ENCODE results near the gene TCN2. TPM values are rescaled to one million over a fixed set of nuclear protein-coding genes. Genes with fewer than 3 reads are reported as not detected.

TCN2 gene
- total RNA-seq, 1 donor from 2014 or later = 4.1 TPM

GRCh38 chr22:30603801-30604200, 3.2 kb upstream of the TCN2 start:
- H3K4me1 Mint-ChIP-seq (ENCODE audit: low read depth, unreplicated experiment) = peaks cover 8% of the 10 kb centered on the region
- peaks cover 2% of the 10 kb centered on the region for H3K27me3 Mint-ChIP-seq (ENCODE audit: unreplicated experiment)
- no peak for DNase-seq
- no peak for TF ChIP-seq CTCF (IDR thresholded peaks at IDR 0.05; ENCODE audit: partially characterized antibody, unreplicated experiment)
- H3K27ac Mint-ChIP-seq (ENCODE audit: unreplicated experiment) = no peak overlapping the region
- no peak overlapping the region for H3K4me3 Mint-ChIP-seq (ENCODE audit: unreplicated experiment)
- H3K9me3 Mint-ChIP-seq (ENCODE audit: unreplicated experiment) = peaks cover 5% of the 10 kb centered on the region
- H3K36me3 Mint-ChIP-seq (ENCODE audit: unreplicated experiment) = no peaks in the 10 kb centered on the region

- H3K27me3 Mint-ChIP-seq (ENCODE audit: unreplicated experiment) = peaks cover 2% of the 10 kb centered on the region
- DNase-seq = no peak
- H3K4me3 Mint-ChIP-seq (ENCODE audit: unreplicated experiment) = no peak overlapping the region
- H3K9me3 Mint-ChIP-seq (ENCODE audit: unreplicated experiment) = peaks cover 5% of the 10 kb centered on the region
- H3K36me3 Mint-ChIP-seq (ENCODE audit: unreplicated experiment) = no peaks in the 10 kb centered on the region
- no peak overlapping the region for H3K27ac Mint-ChIP-seq (ENCODE audit: unreplicated experiment)
- H3K4me1 Mint-ChIP-seq (ENCODE audit: low read depth, unreplicated experiment) = peaks cover 8% of the 10 kb centered on the region
- no peak for TF ChIP-seq CTCF (IDR thresholded peaks at IDR 0.05; ENCODE audit: partially characterized antibody, unreplicated experiment)
Observed at GRCh38 chr22:30604723-30605122, 2.3 kb upstream of the TCN2 start.

GRCh38 chr22:30605449-30606110, 1.4 kb upstream of the TCN2 start:
- Mint-ChIP-seq H3K4me3 (ENCODE audit: unreplicated experiment) (no peak overlapping the region), H3K36me3 (ENCODE audit: unreplicated experiment) (no peaks in the 10 kb centered on the region), H3K9me3 (ENCODE audit: unreplicated experiment) (peaks cover 5% of the 10 kb centered on the region), H3K27ac (ENCODE audit: unreplicated experiment) (no peak overlapping the region), H3K27me3 (ENCODE audit: unreplicated experiment) (peaks cover 2% of the 10 kb centered on the region), H3K4me1 (ENCODE audit: low read depth, unreplicated experiment) (peaks cover 8% of the 10 kb centered on the region)
- DNase-seq = peak; percentile 54
- peak; percentile 81 for TF ChIP-seq CTCF (IDR thresholded peaks at IDR 0.05; ENCODE audit: partially characterized antibody, unreplicated experiment)

GRCh38 chr22:30607300-30607930, 441 bp downstream of the TCN2 start:
- H3K4me3 Mint-ChIP-seq (ENCODE audit: unreplicated experiment) = peak overlapping the region; percentile 84

More at GRCh38 chr22:30607300-30607930, 441 bp downstream of the TCN2 start:
- Mint-ChIP-seq H3K9me3 (ENCODE audit: unreplicated experiment) (peaks cover 5% of the 10 kb centered on the region), H3K4me1 (ENCODE audit: low read depth, unreplicated experiment) (peaks cover 8% of the 10 kb centered on the region), H3K27me3 (ENCODE audit: unreplicated experiment) (peaks cover 2% of the 10 kb centered on the region), H3K27ac (ENCODE audit: unreplicated experiment) (peak overlapping the region; percentile 93), H3K36me3 (ENCODE audit: unreplicated experiment) (no peaks in the 10 kb centered on the region)
- TF ChIP-seq CTCF (IDR thresholded peaks at IDR 0.05; ENCODE audit: partially characterized antibody, unreplicated experiment) = no peak
- no peak for DNase-seq
